HG02759 (cell line): ENCODE measurements around the gene KRTAP12-1.
"Not testable (repeated sequence)": the region's sequence is repeated elsewhere in the genome, so short reads cannot be mapped to it uniquely, and the experiment has no call there.

Experiments used
- ATAC-seq: cut with Tn5 transposase; IDR thresholded peaks from one replicate; pipeline ENCODE4 v1.9.1; 2021; ENCODE audit warnings: mild to moderate bottlenecking, moderate library complexity; ENCODE audit not compliant: unreplicated experiment

The KRTAP12-1 gene

GRCh38 chr21:44699502-44700001 is 17.6 kb upstream of the KRTAP12-1 start:
- no peak for ATAC-seq

DNA sequence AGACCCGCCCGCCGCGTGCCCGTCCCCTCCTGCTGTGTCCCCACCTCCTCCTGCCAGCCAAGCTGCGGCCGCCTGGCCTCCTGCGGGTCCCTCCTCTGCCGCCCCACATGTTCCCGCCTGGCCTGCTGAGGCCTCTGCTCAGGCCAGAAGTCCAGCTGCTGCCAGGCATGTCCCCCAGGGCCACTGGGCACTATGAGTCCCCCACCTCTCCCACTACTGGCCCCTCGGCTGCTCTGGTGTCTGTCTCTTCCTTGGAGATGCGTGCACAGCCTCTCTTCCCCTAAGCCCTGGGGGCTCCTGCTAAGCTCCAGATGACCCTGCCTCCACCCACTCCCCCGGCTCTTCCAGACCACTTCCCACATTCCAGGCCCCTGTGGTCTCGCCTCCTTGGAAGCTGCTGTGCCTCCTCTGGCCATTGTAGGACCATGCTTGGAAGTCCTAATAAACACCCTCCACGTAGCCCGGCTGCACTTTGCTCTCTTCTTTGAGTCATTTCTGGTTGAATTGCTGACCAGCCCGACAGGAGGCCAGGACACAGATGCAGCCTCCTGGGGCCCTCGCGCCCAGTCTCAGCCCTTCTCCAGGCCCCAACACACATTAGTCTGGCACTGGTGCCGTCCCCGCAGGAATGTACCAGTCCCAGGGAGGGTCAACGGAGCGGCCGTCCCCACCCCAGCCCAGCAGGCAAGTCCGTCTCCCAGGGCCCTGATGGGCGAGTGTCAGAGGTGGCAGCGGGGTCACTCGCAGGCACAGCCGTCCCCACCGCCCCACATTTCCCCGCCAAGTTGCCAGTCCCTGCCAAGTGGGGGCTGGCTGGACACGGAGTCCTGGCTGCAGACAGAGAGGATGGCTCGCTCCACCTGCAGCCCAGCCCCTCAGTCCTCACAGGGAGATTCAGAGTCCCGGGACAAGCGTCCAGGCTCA is 16.1 kb upstream of the KRTAP12-1 start:
- ATAC-seq = no peak

GRCh38 chr21:44697172-44697810 is 15.3 kb upstream of the KRTAP12-1 start, which contains the start of gene KRTAP10-12:
TSS of gene KRTAP10-12 (plus strand) at chr21:44697172. CDS start at chr21:44697202, 30 bp downstream.
- ATAC-seq = not testable (repeated sequence)

DNA sequence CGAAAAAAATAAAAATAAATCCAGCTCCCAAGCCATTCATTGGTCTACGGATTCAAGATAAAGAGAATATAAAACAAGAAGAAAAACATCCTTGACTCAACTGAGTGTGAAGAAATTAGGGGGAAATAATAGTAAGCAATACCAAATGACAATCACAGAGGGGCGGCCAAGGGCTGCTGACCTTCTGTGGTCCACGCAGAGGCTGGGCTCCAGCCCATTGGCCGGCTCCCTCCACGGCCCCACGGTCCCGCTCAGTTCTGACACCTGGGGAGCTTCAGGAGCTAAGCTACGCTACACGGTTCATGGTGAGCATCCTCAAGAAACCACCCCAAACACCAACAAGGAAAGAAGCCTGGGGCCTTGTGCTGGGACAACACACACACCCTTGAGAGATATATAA is 14.6 kb upstream of the KRTAP12-1 start:
- no peak for ATAC-seq

GRCh38 chr21:44695641-44696040 is 13.7 kb upstream of the KRTAP12-1 start:
- no peak for ATAC-seq

DNA sequence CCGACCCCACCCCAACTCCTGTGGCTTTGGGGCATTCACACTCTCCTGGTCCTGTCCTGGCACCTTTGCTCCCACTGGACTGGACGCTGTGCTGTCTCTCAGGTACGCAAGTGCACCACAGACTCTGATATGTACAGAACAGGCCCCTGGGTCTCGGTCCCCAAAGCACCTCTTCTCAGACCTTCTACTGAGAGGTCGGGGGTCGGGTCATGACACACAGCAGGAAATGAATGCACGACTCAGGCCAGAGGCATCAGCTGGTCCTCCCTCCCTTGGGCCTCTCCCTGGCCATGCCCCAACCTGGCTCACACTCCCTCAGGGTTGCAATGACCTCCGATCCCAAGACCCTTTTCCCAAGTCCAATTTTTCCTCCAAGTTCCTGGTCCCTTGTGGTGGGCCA is 13.2 kb upstream of the KRTAP12-1 start:
- ATAC-seq = no peak

DNA sequence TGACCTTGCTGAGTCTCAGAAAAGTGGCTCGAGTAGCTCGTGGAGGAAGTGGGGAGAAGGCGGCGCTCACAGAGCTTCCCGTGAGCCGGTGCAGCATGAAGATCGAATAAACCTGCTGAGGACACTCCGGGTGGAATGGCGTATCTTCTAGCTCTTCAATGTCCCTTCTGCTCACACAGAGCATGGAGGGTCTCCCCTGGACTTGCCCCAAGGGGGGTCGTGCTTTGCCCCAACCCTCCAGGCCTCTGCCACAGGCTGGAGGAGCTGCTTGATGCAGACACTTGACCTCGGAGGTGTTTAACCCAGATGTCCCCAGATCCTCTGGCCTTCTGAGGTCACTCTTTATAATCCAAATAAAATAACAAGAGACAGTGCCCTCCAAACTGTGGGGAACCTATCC is 12.8 kb upstream of the KRTAP12-1 start:
- no peak for ATAC-seq

GRCh38 chr21:44692798-44693512 is 11.0 kb upstream of the KRTAP12-1 start:
- no peak for ATAC-seq

DNA sequence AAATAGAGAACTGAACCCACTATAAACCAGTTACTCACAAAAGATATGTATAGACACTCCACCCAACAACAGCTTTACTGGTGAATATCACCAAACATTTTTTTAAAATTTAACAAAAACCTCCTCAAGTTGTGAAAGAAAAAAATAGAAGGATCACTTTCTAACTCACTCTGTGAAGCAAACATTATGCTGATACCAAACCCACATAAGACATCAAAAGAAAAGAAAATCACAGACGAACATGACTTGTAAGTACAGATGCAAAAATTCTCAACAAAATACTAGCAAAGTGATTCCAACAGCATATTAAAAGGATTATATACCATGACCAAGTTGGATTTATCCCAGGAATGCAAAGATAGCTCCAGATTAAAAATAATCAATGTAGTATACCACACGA is 9.7 kb upstream of the KRTAP12-1 start:
- no peak for ATAC-seq

DNA sequence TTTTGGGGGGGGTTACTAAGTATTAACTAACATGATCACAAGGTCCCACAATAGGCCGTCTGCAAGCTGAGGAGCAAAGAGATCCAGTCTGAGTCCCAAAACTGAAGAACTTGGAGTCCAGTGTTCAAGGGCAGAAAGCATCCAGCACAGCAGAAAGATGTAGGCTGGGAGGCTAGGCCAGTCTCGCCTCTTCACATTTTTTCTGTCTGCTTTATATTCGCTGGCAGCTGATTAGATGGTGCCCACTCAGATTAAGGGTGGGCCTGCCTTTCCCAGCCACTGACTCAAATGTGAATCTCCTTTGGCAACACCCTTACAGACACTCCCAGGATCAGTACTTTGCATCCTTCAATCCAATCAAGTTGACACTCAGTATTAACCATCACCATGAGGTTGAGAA is 7.8 kb upstream of the KRTAP12-1 start:
- not testable (repeated sequence) for ATAC-seq

GRCh38 chr21:44687671-44688070 is 5.7 kb upstream of the KRTAP12-1 start:
- no peak for ATAC-seq

DNA sequence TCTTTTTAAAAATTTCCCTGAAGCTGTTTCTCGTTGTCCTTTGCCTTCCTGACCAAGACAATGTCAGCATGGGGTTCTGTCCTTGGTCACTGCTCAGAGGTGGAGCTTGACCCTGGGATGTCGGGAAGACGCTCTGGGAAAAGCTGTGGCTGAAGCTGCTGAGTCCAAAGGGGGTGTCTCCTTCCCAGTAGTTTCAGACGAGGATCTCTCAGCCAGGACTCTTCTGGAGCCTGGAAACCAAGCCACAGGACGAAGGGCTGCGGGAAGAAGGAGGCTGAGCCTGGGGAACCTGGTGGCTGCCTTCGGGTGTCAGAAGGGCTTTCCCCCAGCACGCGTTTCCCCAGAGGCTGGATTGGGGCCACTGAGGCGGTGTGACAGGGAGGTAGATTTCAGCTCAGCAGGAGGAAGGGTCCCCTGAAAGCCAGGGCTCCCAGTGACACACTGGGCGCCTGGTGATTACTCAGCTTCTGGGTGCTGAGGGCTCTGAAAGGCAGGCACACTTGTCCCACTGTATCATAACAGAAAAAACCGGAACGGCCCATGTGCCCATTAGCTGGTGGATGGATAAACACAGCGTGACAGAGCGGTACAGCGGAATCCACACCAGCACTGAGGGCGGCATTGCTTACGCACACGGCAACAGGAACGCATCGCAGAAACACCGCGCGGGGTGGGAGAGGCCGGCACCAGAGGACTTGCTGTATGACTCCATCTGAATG is 5.0 kb upstream of the KRTAP12-1 start:
- no peak for ATAC-seq

DNA sequence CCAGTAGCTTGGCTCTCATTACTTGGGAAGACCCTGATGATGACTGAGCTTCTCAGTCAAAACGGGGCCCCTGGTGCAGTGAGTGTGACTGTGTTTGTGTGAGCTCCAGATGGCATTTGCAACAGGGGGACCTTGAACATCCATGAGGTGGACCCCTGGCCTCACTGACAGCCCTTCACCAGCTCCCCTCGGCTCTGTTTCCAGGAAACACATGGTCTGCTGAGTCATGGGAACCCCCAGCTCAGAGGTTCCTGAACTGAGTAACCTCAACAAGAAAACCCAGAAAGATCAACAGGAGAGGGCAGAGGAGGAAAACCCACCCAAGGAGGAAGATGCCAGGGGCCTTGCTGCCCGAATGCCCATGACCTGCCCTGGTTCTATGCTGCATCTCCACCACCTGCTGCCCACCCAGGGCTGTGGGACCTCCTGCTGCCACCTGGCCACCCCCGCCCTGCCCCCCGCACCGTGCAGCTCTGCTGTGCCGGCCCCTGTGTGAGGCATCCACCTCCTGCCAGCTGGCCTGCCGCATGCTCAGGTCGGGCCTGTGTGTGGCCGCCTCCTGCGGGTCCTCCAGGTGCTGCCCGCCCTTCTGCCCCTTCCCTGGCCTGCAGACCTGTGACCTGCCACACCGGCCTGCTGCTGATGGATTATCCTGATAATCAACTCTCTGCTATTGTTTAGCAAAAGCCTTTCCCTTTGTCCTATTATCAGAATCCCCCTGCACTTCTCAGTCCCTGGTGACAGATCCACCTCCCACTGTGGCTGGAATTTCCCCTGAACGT is 4.2 kb upstream of the KRTAP12-1 start:
- no peak for ATAC-seq

DNA sequence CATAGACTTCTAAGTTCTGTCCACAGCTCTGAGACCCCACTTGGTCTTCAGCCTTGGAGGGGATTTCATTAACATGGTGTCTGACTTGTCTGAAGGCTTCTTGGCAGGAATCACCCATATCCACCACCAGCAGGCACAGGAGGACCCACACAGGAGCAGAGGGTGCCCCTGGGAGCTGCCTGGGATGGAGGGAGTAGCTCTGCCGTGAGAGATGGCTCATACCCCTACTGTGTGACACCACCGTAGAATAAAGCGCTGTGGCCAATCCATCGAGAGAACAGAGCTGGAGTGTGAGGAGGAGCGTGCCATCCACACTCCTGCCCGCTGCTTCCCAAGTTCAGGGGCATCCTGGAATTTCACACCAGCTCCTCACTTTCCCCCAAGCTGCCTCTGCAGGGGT is 3.1 kb upstream of the KRTAP12-1 start:
- ATAC-seq = not testable (repeated sequence)

GRCh38 chr21:44684483-44684882 is 2.5 kb upstream of the KRTAP12-1 start:
- no peak for ATAC-seq

DNA sequence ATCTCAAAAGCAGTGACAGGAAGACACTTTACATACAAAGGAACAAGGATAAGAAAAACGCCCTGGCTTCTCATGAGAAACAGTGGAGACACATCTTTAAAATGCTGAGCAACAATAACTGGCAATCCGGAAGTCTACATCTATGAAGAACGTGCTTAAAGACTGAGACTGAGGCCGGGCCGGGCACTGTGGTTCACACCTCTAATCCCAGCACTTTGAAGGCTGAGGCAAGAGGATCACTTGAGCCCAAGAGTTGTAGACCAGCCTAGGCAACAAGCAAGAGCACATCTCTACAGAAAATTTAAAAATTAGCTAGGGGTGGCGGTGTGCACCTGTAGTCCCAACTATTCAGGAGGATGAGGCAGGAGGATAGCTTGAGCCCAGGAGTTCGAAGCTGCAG is 2.1 kb upstream of the KRTAP12-1 start:
- no peak for ATAC-seq

GRCh38 chr21:44682580-44683151 is 703 bp upstream of the KRTAP12-1 start:
- no peak for ATAC-seq

- no peak for ATAC-seq
Observed at GRCh38 chr21:44681152-44681551, 811 bp downstream of the KRTAP12-1 start.

GRCh38 chr21:44677881-44678280 is 4.1 kb downstream of the KRTAP12-1 start:
- no peak for ATAC-seq

- no peak for ATAC-seq
Observed at GRCh38 chr21:44671911-44672310, 10.1 kb downstream of the KRTAP12-1 start.
